ENCODE results near the gene STK11IP.

STK11IP gene

GRCh38 chr2:219621935-219622334 is 24.3 kb downstream of the STK11IP start:
- DNase-seq, result no peak

- no peak for DNase-seq
Observed at GRCh38 chr2:219622472-219622871, 24.8 kb downstream of the STK11IP start.

GRCh38 chr2:219624565-219624964 is 26.9 kb downstream of the STK11IP start:
- DNase-seq, result no peak

GRCh38 chr2:219625179-219625578 is 27.5 kb downstream of the STK11IP start:
- DNase-seq, result no peak

- DNase-seq, result no peak
Observed at GRCh38 chr2:219626540-219626939, 28.9 kb downstream of the STK11IP start.

- no peak for DNase-seq
Observed at GRCh38 chr2:219627103-219628100, 29.7 kb downstream of the STK11IP start, which contains the start of gene SLC4A3. SLC4A3 (plus strand) TSS chr2:219627630; CDS start chr2:219627993, 363 bp downstream.

GRCh38 chr2:219628235-219628985 is 30.8 kb downstream of the STK11IP start:
- DNase-seq, result no peak

- no peak for DNase-seq
Observed at GRCh38 chr2:219628986-219629901, 31.6 kb downstream of the STK11IP start.

GRCh38 chr2:219629976-219630695 is 32.5 kb downstream of the STK11IP start:
- DNase-seq, result no peak

- no peak for DNase-seq
Observed at GRCh38 chr2:219630770-219631405, 33.2 kb downstream of the STK11IP start.

- no peak for DNase-seq
Observed at GRCh38 chr2:219631406-219631891, 33.8 kb downstream of the STK11IP start.

- peak; percentile 44 for DNase-seq
Observed at GRCh38 chr2:219631904-219632759, 34.5 kb downstream of the STK11IP start.

- DNase-seq, result peak; percentile 45
Observed at GRCh38 chr2:219632760-219633105, 35.1 kb downstream of the STK11IP start.

- DNase-seq, result peak; percentile 37
Observed at GRCh38 chr2:219633276-219634065, 35.8 kb downstream of the STK11IP start.

- DNase-seq, result no peak
Observed at GRCh38 chr2:219634171-219634940, 36.7 kb downstream of the STK11IP start.

- no peak for DNase-seq
Observed at GRCh38 chr2:219634951-219635751, 37.5 kb downstream of the STK11IP start.

GRCh38 chr2:219636144-219636915 is 38.7 kb downstream of the STK11IP start:
- DNase-seq, result no peak

Measured in activated CD8-positive, alpha-beta memory T cell treated with anti-CD3 and anti-CD28 coated beads, Interleukin-2, amount 50 U/mL, for 48 hours (primary cell).